OCI-LY7 (cell line): ENCODE data around the gene TSPAN31. TPM values are rescaled to one million over a fixed set of nuclear protein-coding genes. Genes with fewer than 3 reads are reported as not detected.
"Not testable (repeated sequence)": the region's sequence is repeated elsewhere in the genome, so short reads cannot be mapped to it uniquely, and the experiment has no call there.

Source experiments
- BruUV-seq: library from RNA; stranded (reverse); fragments of 400-500 nt; replicated peaks from 2 replicates; lab custom pipeline; 2021; lab: Mats Ljungman, UMichigan
- CTCF ChIA-PET: fragments of 300-600 bp; sonication (Branson Sonifier 250); formaldehyde crosslinking; loops from one replicate; lab custom pipeline; 2022; ENCODE audit warnings: antibody characterized with exemption; ENCODE audit not compliant: unreplicated experiment; lab: Charles Lee
- POLR2A ChIA-PET: fragments of 300-600 bp; sonication (Branson Sonifier 250); formaldehyde crosslinking; loops from one replicate; lab custom pipeline; 2022; ENCODE audit warnings: antibody characterized with exemption; lab: Charles Lee
- DNase-seq: peaks from one replicate; pipeline ENCODE4 v3.0.0-alpha.2; 2015; ENCODE audit warnings: low spot score
- H2AFZ ChIP-seq: fragments of 200-600 bp; sonication (generic), shearing (Covaris generic); 2 replicates; pipeline ENCODE4 v1.6.1; 2014; ENCODE audit warnings: mild to moderate bottlenecking, antibody characterized with exemption, low read length, moderate library complexity
- H3K27ac ChIP-seq: fragments of 200-600 bp; sonication (generic); 2 replicates; pipeline ENCODE4 v1.5.1; 2014; ENCODE audit warnings: mixed run types, low read depth, mild to moderate bottlenecking, moderate library complexity, low read length, inconsistent platforms; ENCODE audit not compliant: poor library complexity, severe bottlenecking
- H3K36me3 ChIP-seq: fragments of 200-600 bp; sonication (generic); 2 replicates; pipeline ENCODE4 v1.6.1; 2014; ENCODE audit warnings: mild to moderate bottlenecking, antibody characterized with exemption, low read length, moderate library complexity, mixed read lengths; ENCODE audit not compliant: insufficient read depth
- H3K4me1 ChIP-seq: fragments of 200-600 bp; sonication (generic); 2 replicates; pipeline ENCODE4 v1.5.1; 2014; ENCODE audit warnings: mild to moderate bottlenecking, low read length; ENCODE audit not compliant: insufficient read depth, poor library complexity, severe bottlenecking
- H3K4me2 ChIP-seq: fragments of 200-600 bp; sonication (generic); 2 replicates; pipeline ENCODE4 v1.6.1; 2014; ENCODE audit warnings: mild to moderate bottlenecking, low read length
- H3K4me3 ChIP-seq: fragments of 200-600 bp; sonication (generic); 2 replicates; pipeline ENCODE4 v1.5.1; 2014; ENCODE audit warnings: mild to moderate bottlenecking, low read depth, low read length; ENCODE audit not compliant: poor library complexity, severe bottlenecking
- H3K79me2 ChIP-seq: fragments of 200-600 bp; sonication (generic); 2 replicates; pipeline ENCODE4 v1.6.1; 2016; ENCODE audit warnings: low read depth, mild to moderate bottlenecking, low read length, moderate library complexity, mixed read lengths; ENCODE audit not compliant: insufficient read depth
- H3K9me2 ChIP-seq: fragments of 200-600 bp; sonication (generic); 2 replicates; pipeline ENCODE4 v1.6.1; 2016; ENCODE audit warnings: mild to moderate bottlenecking, low read length, mixed read lengths; ENCODE audit not compliant: insufficient read depth
- H3K9me3 ChIP-seq: fragments of 200-600 bp; sonication (generic); 2 replicates; pipeline ENCODE4 v1.6.1; 2014; ENCODE audit warnings: mild to moderate bottlenecking, mixed run types, low read length, mixed read lengths
- H4K20me1 ChIP-seq: fragments of 200-600 bp; sonication (generic); 2 replicates; pipeline ENCODE4 v1.6.1; 2014; ENCODE audit warnings: mild to moderate bottlenecking, antibody characterized with exemption, low read length, moderate library complexity, mixed read lengths; ENCODE audit not compliant: insufficient read depth
- EZH2phosphoT487 ChIP-seq: fragments of 200-600 bp; sonication (generic); IDR thresholded peaks from 2 replicates; pipeline ENCODE4 v1.6.1; 2018; ENCODE audit warnings: low read depth, borderline replicate concordance, mild to moderate bottlenecking, mixed run types, antibody characterized with exemption, low read length, moderate library complexity, mixed read lengths
- intact Hi-C: fragments of 100-400 bp; cut with micrococcal nuclease; formaldehyde crosslinking; loops from one replicate; pipeline ENCODE4 v1.10.0; 2022; ENCODE audit not compliant: unreplicated experiment
- total RNA-seq, 2 experiments: library from RNA; depleted of rRNA in 1 of 2; stranded (reverse); fragments of >200 nt in 1 of 2; shearing (Covaris generic) in 1 of 2; gene quantifications; 2 replicates each; pipeline ENCODE4 v1.2.3, GENCODE V29; 2014 to 2022
- TF ChIP-seq, protein P1 (sequence below): fragments of 200-600 bp; sonication (generic); conservative IDR thresholded peaks from 2 replicates; pipeline ENCODE4 v1.5.1; 2014; ENCODE audit warnings: mild to moderate bottlenecking, antibody characterized with exemption, low read length, moderate library complexity, mixed read lengths

TSPAN31 gene
- total RNA-seq, 2 experiments from 2014 or later, result 2.4 to 6.4 TPM

DNA sequence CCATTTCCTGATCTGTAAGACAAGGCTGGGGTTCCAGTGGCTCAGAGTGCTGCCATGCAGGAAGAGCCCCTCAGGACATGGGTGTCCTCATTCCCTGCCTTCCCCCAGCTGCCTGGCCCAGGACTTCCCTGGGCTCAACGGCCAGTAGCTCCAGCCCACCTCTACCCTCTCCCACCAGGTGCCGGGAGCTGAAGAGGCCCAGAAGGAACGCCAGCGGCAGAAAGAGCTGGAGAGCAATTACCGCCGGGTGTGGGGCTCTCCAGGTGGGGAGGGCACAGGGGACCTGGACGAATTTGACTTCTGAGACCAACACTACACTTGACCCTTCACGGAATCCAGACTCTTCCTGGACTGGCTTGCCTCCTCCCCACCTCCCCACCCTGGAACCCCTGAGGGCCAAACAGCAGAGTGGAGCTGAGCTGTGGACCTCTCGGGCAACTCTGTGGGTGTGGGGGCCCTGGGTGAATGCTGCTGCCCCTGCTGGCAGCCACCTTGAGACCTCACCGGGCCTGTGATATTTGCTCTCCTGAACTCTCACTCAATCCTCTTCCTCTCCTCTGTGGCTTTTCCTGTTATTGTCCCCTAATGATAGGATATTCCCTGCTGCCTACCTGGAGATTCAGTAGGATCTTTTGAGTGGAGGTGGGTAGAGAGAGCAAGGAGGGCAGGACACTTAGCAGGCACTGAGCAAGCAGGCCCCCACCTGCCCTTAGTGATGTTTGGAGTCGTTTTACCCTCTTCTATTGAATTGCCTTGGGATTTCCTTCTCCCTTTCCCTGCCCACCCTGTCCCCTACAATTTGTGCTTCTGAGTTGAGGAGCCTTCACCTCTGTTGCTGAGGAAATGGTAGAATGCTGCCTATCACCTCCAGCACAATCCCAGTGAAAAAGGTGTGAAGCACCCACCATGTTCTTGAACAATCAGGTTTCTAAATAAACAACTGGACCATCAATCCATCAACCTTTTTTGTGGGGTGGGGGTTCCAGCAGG lies 23.9 kb upstream of the TSPAN31 start:
- ChIA-PET POLR2A (no interaction called here), CTCF (no interaction called here)
- Histone ChIP-seq H3K4me1 (peaks cover 16% of the 10 kb centered on the region), H3K9me2 (no peaks in the 10 kb centered on the region), H3K4me3 (no peak overlapping the region), H3K4me2 (no peak overlapping the region), H3K9me3 (no peaks in the 10 kb centered on the region), H3K36me3 (peaks cover 54% of the 10 kb centered on the region), H2AFZ (no peak overlapping the region), H3K79me2 (no peaks in the 10 kb centered on the region), H4K20me1 (no peaks in the 10 kb centered on the region), H3K27ac (no peak overlapping the region)
- TF ChIP-seq, protein P1, sequence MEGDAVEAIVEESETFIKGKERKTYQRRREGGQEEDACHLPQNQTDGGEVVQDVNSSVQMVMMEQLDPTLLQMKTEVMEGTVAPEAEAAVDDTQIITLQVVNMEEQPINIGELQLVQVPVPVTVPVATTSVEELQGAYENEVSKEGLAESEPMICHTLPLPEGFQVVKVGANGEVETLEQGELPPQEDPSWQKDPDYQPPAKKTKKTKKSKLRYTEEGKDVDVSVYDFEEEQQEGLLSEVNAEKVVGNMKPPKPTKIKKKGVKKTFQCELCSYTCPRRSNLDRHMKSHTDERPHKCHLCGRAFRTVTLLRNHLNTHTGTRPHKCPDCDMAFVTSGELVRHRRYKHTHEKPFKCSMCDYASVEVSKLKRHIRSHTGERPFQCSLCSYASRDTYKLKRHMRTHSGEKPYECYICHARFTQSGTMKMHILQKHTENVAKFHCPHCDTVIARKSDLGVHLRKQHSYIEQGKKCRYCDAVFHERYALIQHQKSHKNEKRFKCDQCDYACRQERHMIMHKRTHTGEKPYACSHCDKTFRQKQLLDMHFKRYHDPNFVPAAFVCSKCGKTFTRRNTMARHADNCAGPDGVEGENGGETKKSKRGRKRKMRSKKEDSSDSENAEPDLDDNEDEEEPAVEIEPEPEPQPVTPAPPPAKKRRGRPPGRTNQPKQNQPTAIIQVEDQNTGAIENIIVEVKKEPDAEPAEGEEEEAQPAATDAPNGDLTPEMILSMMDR, result 0 out of 2 replicates have a peak, but pooled peaks have one; percentile 12
- no peak for TF ChIP-seq EZH2phosphoT487
- BruUV-seq, result TSS peak; percentile 91
- DNase-seq, result no peak
- intact Hi-C loops, result no loop called here

DNA sequence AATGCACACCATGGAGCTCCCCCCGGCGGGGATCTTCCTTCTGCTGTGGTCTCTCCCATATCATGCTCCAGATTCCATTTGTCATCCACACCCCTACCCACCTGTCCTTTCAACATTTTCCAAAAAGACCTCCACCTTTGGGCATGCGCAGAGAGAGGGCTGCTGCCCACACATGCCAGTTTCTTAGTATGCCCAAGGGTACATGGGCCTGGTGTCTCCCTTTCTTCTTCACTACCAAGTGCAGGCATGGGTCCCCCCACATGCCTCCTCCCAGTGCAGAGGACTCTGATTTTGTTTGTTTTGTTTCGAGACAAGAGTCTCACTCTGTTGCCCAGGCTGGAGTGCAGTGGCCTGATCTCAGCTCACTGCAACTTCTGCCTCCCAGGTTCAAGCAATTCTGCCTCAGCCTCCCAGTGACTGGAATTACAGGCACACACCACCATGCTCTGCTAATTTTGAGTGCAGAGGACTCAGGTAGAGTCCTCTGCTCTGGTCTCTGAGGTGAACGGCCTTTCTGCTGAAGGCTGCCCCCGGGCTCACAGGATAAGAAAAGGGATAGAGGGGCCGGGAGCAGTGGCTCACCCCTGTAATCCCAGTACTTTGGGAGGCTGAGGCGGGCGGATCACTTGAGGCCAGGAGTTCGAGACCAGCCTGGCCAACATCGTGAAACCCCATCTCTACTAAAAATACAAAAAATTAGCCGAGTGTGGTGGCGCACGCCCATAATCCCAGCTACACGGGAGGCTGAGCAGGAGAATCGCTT lies 22.8 kb upstream of the TSPAN31 start:
- H3K9me3 ChIP-seq, DNase-seq, H3K27ac ChIP-seq, H4K20me1 ChIP-seq, BruUV-seq, H3K79me2 ChIP-seq, H3K4me2 ChIP-seq, H3K4me1 ChIP-seq, H2AFZ ChIP-seq, intact Hi-C loops, CTCF ChIA-PET, H3K4me3 ChIP-seq, H3K9me2 ChIP-seq: not testable (repeated sequence)
- POLR2A ChIA-PET, result interaction anchor here (1.2 kb wide), 1 partner anchor 28 kb away, joined by 4 read pairs; the partner anchor contains the start of gene OS9
- H3K36me3 ChIP-seq, result peaks cover 54% of the 10 kb centered on the region
